Measurements from ENCODE around the gene PPP1R14D.

PPP1R14D gene

GRCh38 chr15:40769274-40770146 lies 59.0 kb downstream of the PPP1R14D start, which contains the start of gene C15orf62 (continued):
- no peak for TF ChIP-seq ZNF707 (tag by site-specific recombination; IDR thresholded peaks at IDR 0.05)
- peak; percentile 97 for TF ChIP-seq SP7 (tag by site-specific recombination; IDR thresholded peaks at IDR 0.05)
- no peak for TF ChIP-seq ZNF704 (tag by site-specific recombination; IDR thresholded peaks at IDR 0.05)
- no peak for TF ChIP-seq ZNF140 (tag by site-specific recombination; IDR thresholded peaks at IDR 0.05)

GRCh38 chr15:40768521-40769273 lies 59.8 kb downstream of the PPP1R14D start:
- Histone ChIP-seq H3K4me3 (ENCODE audit: low read depth, low read length) (no peak overlapping the region), H3K36me3 (ENCODE audit: control insufficient read depth in 2 of 2, insufficient read depth in 1 of 2, low read length in 2 of 2) (peaks cover 0 to 18% of the 10 kb centered on the region in 2 experiments; a peak in 1 of 3 replicates), H3K4me1 (ENCODE audit: control insufficient read depth, insufficient read depth, low read length) (peaks cover 25% of the 10 kb centered on the region), H3K9me3 (ENCODE audit: control insufficient read depth, insufficient read depth, low read depth, low read length) (no peaks in the 10 kb centered on the region), H3K27ac (ENCODE audit: extremely low read depth, low read depth, low read length) (peak overlapping the region; percentile 58; the same call in 1 of the 2 replicates)
- ChIA-PET CTCF (interaction anchor here (0.7 to 3.1 kb wide), 2 partner anchors 14 to 28 kb away, joined by 3 to 10 read pairs; no protein-coding TSS in a partner anchor), POLR2A (interaction anchor here (0.6 kb wide), 1 partner anchor 324 kb away, joined by 5 read pairs; no protein-coding TSS in a partner anchor)
- TF ChIP-seq EGR2 (tag by site-specific recombination; IDR thresholded peaks at IDR 0.05; ENCODE audit: low read depth) (peak; percentile 52; the same call in 1 of the 2 replicates), ZNF423 (tag by site-specific recombination; IDR thresholded peaks at IDR 0.05) (0 out of 2 replicates have a peak, but pooled peaks have one; percentile 70), ZNF561 (tag by site-specific recombination; IDR thresholded peaks at IDR 0.05; ENCODE audit: borderline replicate concordance) (no peak), SP7 (tag by site-specific recombination; IDR thresholded peaks at IDR 0.05) (0 out of 2 replicates have a peak, but pooled peaks have one; percentile 18), ZIC2 (tag by site-specific recombination; IDR thresholded peaks at IDR 0.05) (peak; percentile 67), ZNF10 (tag by site-specific recombination; IDR thresholded peaks at IDR 0.05) (no peak), ZNF692 (tag by site-specific recombination; IDR thresholded peaks at IDR 0.05) (peak; percentile 45; the same call in 1 of the 2 replicates), IKZF3 (tag by site-specific recombination; IDR thresholded peaks at IDR 0.05) (0 out of 2 replicates have a peak, but pooled peaks have one; percentile 26), ZXDB (tag by site-specific recombination; IDR thresholded peaks at IDR 0.05) (0 out of 2 replicates have a peak, but pooled peaks have one; percentile 33), ZBTB1 (tag by site-specific recombination; IDR thresholded peaks at IDR 0.05) (no peak), ZNF785 (tag by site-specific recombination; IDR thresholded peaks at IDR 0.05) (no peak), ZFHX2 (tag by site-specific recombination; conservative IDR thresholded peaks at IDR 0.05) (peak; percentile 63), ZNF629 (tag by site-specific recombination; IDR thresholded peaks at IDR 0.05) (peak; percentile 14; the same call in 1 of the 2 replicates), KLF7 (tag by site-specific recombination; IDR thresholded peaks at IDR 0.05; ENCODE audit: borderline replicate concordance) (peak; percentile 81; the same call in 1 of the 2 replicates), ZNF623 (tag by site-specific recombination; IDR thresholded peaks at IDR 0.05) (no peak), KLF1 (tag by site-specific recombination; IDR thresholded peaks at IDR 0.05) (peak; percentile 98), ZFP3 (tag by site-specific recombination; IDR thresholded peaks at IDR 0.05; ENCODE audit: low read depth) (no peak), ZNF335 (tag by site-specific recombination; conservative IDR thresholded peaks at IDR 0.05) (no peak), ZNF2 (tag by site-specific recombination; IDR thresholded peaks at IDR 0.05) (0 out of 2 replicates have a peak, but pooled peaks have one; percentile 14), ZNF239 (tag by site-specific recombination; IDR thresholded peaks at IDR 0.05) (peak; percentile 99), ZNF223 (tag by site-specific recombination; IDR thresholded peaks at IDR 0.05) (no peak), GLI2 (tag by site-specific recombination; IDR thresholded peaks at IDR 0.05; ENCODE audit: borderline replicate concordance, low read depth) (no peak), WT1 (tag by site-specific recombination; IDR thresholded peaks at IDR 0.05) (peak; percentile 74; the same call in 1 of the 2 replicates)
- TF ChIP-seq, protein P1, sequence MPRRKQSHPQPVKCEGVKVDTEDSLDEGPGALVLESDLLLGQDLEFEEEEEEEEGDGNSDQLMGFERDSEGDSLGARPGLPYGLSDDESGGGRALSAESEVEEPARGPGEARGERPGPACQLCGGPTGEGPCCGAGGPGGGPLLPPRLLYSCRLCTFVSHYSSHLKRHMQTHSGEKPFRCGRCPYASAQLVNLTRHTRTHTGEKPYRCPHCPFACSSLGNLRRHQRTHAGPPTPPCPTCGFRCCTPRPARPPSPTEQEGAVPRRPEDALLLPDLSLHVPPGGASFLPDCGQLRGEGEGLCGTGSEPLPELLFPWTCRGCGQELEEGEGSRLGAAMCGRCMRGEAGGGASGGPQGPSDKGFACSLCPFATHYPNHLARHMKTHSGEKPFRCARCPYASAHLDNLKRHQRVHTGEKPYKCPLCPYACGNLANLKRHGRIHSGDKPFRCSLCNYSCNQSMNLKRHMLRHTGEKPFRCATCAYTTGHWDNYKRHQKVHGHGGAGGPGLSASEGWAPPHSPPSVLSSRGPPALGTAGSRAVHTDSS (tag by site-specific recombination; IDR thresholded peaks at IDR 0.05) = no peak
- TF ChIP-seq, protein P2, sequence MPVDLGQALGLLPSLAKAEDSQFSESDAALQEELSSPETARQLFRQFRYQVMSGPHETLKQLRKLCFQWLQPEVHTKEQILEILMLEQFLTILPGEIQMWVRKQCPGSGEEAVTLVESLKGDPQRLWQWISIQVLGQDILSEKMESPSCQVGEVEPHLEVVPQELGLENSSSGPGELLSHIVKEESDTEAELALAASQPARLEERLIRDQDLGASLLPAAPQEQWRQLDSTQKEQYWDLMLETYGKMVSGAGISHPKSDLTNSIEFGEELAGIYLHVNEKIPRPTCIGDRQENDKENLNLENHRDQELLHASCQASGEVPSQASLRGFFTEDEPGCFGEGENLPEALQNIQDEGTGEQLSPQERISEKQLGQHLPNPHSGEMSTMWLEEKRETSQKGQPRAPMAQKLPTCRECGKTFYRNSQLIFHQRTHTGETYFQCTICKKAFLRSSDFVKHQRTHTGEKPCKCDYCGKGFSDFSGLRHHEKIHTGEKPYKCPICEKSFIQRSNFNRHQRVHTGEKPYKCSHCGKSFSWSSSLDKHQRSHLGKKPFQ (tag by site-specific recombination; IDR thresholded peaks at IDR 0.05) = peak; percentile 63

All from HEK293 (cell line).